Testis (tissue), 3 donors: Measurements from ENCODE around the gene FGB. TPM values are rescaled to one million over a fixed set of nuclear protein-coding genes. Genes with fewer than 3 reads are reported as not detected.

Experiments used
- DNase-seq: peaks from one replicate; pipeline ENCODE4 v3.0.0-alpha.2; 2019
- H3K27ac ChIP-seq, 2 donors: fragments of 200-600 bp; sonication (generic); one replicate each; pipeline ENCODE4 v1.5.1; 2019
- H3K27me3 ChIP-seq: fragments of 200-600 bp; sonication (generic); one replicate; pipeline ENCODE4 v1.5.1; 2019
- H3K36me3 ChIP-seq: fragments of 200-600 bp; sonication (generic); one replicate; pipeline ENCODE4 v1.5.1; 2017; ENCODE audit warnings: low read depth; ENCODE audit errors: missing control alignments
- H3K4me1 ChIP-seq: fragments of 200-600 bp; sonication (generic); one replicate; pipeline ENCODE4 v1.5.1; 2019
- H3K4me3 ChIP-seq, 2 donors: fragments of 200-600 bp; sonication (generic); one replicate each; pipeline ENCODE4 v1.5.1; 2017 to 2019
- H3K9me3 ChIP-seq: fragments of 200-600 bp; sonication (generic); one replicate; pipeline ENCODE4 v1.5.1; 2017
- CTCF ChIP-seq, 3 experiments: fragments of 450-650 bp in 2 of 3; fragments of 200-600 bp in 1 of 3; sonication (generic) in 1 of 3; IDR thresholded peaks; one replicate each; pipeline ENCODE4 v1.5.1; 2016 to 2019; ENCODE audit warnings: antibody characterized with exemption in 3 of 3, mild to moderate bottlenecking in 2 of 3, moderate library complexity in 1 of 3
- POLR2A ChIP-seq: fragments of 450-650 bp; IDR thresholded peaks from one replicate; pipeline ENCODE4 v1.6.1; 2017; ENCODE audit warnings: antibody characterized with exemption, mild to moderate bottlenecking, moderate library complexity
- WGBS, 2 donors: methylation state at CpG; one replicate each; pipeline ENCODE4 v1.1.5; 2018; 5-methylcytosine and 5-hydroxymethylcytosine counted together
- intact Hi-C: fragments of 100-400 bp; cut with DNase I; formaldehyde crosslinking; loops from one replicate; pipeline ENCODE4 v1.15.1; 2023; ENCODE audit warnings: low total_unique reads
- polyA plus RNA-seq: library from polyadenylated mRNA; stranded (reverse); fragments of 350-450 nt; fragmentation: Illumina TruSeq; extraction: RNeasy Lipid Tissue Mini Kit (QIAGEN cat#74804); gene quantifications from one replicate; pipeline ENCODE4 v1.2.3, GENCODE V29; 2014; ENCODE audit warnings: low read depth, low replicate concordance; ENCODE audit not compliant: insufficient read depth
- total RNA-seq, 2 donors: library from RNA; depleted of rRNA; stranded (reverse); fragments of >200 nt; gene quantifications; one replicate each; pipeline ENCODE4 v1.2.3, GENCODE V29; 2016

FGB gene
- total and polyA plus RNA-seq, 3 donors from 2014 or later: 0.93 to 2.7 TPM; not detected in 1

- no peaks in the 10 kb centered on the region for H3K9me3 ChIP-seq
- H3K4me1 ChIP-seq: no peaks in the 10 kb centered on the region
- H3K27me3 ChIP-seq: no peaks in the 10 kb centered on the region
- no peaks in the 10 kb centered on the region for H3K36me3 ChIP-seq
- no peak for TF ChIP-seq POLR2A
- TF ChIP-seq CTCF (IDR thresholded peaks at IDR 0.05): no peak
- intact Hi-C loops: no loop called here
- no peak for DNase-seq
- no peak overlapping the region for H3K4me3 ChIP-seq
- H3K27ac ChIP-seq: no peak overlapping the region
Measured at GRCh38 chr4:154521607-154522006, 41.2 kb upstream of the FGB start.

GRCh38 chr4:154526151-154526550 lies 36.7 kb upstream of the FGB start:
- intact Hi-C loops: no loop called here
- WGBS, 2 donors: 79 to 83% methylated on average over 2 of the region's 2 CpGs
- no peaks in the 10 kb centered on the region for H3K9me3 ChIP-seq

GRCh38 chr4:154527308-154527707 lies 35.5 kb upstream of the FGB start:
- no peak overlapping the region for H3K27ac ChIP-seq
- intact Hi-C loops: no loop called here
- WGBS, 2 donors: 91 to 93% methylated on average over 4 of the region's 4 CpGs
- no peak overlapping the region for H3K4me3 ChIP-seq
- DNase-seq: no peak
- H3K4me1 ChIP-seq: no peaks in the 10 kb centered on the region
- H3K9me3 ChIP-seq: no peaks in the 10 kb centered on the region
- no peaks in the 10 kb centered on the region for H3K27me3 ChIP-seq
- TF ChIP-seq CTCF (IDR thresholded peaks at IDR 0.05): no peak
- TF ChIP-seq POLR2A: no peak
- H3K36me3 ChIP-seq: no peaks in the 10 kb centered on the region

More at GRCh38 chr4:154526151-154526550, 36.7 kb upstream of the FGB start:
- no peak for DNase-seq
- Histone ChIP-seq H3K4me1 (no peaks in the 10 kb centered on the region), H3K27ac (no peak overlapping the region), H3K27me3 (no peaks in the 10 kb centered on the region), H3K4me3 (no peak overlapping the region), H3K36me3 (no peaks in the 10 kb centered on the region)
- no peak for TF ChIP-seq POLR2A
- TF ChIP-seq CTCF (IDR thresholded peaks at IDR 0.05): no peak

GRCh38 chr4:154528869-154529268 lies 33.9 kb upstream of the FGB start:
- Histone ChIP-seq H3K27me3 (no peaks in the 10 kb centered on the region), H3K36me3 (no peaks in the 10 kb centered on the region), H3K27ac (no peak overlapping the region), H3K4me3 (no peak overlapping the region), H3K4me1 (no peaks in the 10 kb centered on the region), H3K9me3 (no peaks in the 10 kb centered on the region)
- TF ChIP-seq CTCF (IDR thresholded peaks at IDR 0.05): no peak
- TF ChIP-seq POLR2A: no peak
- WGBS, 2 donors: 56 to 59% methylated on average over 2 of the region's 2 CpGs
- intact Hi-C loops: no loop called here
- DNase-seq: no peak

GRCh38 chr4:154529728-154530519 lies 32.9 kb upstream of the FGB start:
- no peak for DNase-seq
- TF ChIP-seq POLR2A: no peak
- TF ChIP-seq CTCF (IDR thresholded peaks at IDR 0.05): no peak
- no peaks in the 10 kb centered on the region for H3K27me3 ChIP-seq
- H3K9me3 ChIP-seq: no peaks in the 10 kb centered on the region
- WGBS, 2 donors: 88 to 91% methylated on average over 4 of the region's 4 CpGs
- H3K4me1 ChIP-seq: no peaks in the 10 kb centered on the region
- no peak overlapping the region for H3K4me3 ChIP-seq
- no peak overlapping the region for H3K27ac ChIP-seq
- intact Hi-C loops: no loop called here
- no peaks in the 10 kb centered on the region for H3K36me3 ChIP-seq
